Sciatic nerve (tissue), 2 donors: ENCODE data around the gene OCIAD1. TPM values are rescaled to one million over a fixed set of nuclear protein-coding genes. Genes with fewer than 3 reads are reported as not detected.
A peak's percentile ranks its signal among the peaks of the same experiment; 100 is the strongest.
"Not testable (repeated sequence)": the region's sequence is repeated elsewhere in the genome, so short reads cannot be mapped to it uniquely, and the experiment has no call there.

Experiments
- ATAC-seq: fragments of 200-7000 bp; cut with Tn5 transposase; one replicate; pipeline ENCODE4 v1.9.1; 2020; ENCODE audit warnings: mild to moderate bottlenecking, moderate library complexity
- DNase-seq: peaks from one replicate; pipeline ENCODE4 v3.0.0-alpha.2; 2020; ENCODE audit warnings: low spot score
- intact Hi-C: fragments of 100-400 bp; cut with DNase I; formaldehyde crosslinking; loops from one replicate; pipeline ENCODE4 v1.14.2; 2022
- total RNA-seq: library from RNA; stranded (reverse); fragmentation: NEBNext Ultra II Directional; extraction: Animal tissue kit (Norgen Biotek cat#: 25700); gene quantifications from one replicate; pipeline ENCODE4 v1.2.1, GENCODE V29; 2021
- donor health status: DM: no; HTN: no; CAD: no.
- donor health status: DM: no; HTN: no; CAD: no.

The OCIAD1 gene, protein sequence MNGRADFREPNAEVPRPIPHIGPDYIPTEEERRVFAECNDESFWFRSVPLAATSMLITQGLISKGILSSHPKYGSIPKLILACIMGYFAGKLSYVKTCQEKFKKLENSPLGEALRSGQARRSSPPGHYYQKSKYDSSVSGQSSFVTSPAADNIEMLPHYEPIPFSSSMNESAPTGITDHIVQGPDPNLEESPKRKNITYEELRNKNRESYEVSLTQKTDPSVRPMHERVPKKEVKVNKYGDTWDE
- 114 TPM for total RNA-seq

DNA sequence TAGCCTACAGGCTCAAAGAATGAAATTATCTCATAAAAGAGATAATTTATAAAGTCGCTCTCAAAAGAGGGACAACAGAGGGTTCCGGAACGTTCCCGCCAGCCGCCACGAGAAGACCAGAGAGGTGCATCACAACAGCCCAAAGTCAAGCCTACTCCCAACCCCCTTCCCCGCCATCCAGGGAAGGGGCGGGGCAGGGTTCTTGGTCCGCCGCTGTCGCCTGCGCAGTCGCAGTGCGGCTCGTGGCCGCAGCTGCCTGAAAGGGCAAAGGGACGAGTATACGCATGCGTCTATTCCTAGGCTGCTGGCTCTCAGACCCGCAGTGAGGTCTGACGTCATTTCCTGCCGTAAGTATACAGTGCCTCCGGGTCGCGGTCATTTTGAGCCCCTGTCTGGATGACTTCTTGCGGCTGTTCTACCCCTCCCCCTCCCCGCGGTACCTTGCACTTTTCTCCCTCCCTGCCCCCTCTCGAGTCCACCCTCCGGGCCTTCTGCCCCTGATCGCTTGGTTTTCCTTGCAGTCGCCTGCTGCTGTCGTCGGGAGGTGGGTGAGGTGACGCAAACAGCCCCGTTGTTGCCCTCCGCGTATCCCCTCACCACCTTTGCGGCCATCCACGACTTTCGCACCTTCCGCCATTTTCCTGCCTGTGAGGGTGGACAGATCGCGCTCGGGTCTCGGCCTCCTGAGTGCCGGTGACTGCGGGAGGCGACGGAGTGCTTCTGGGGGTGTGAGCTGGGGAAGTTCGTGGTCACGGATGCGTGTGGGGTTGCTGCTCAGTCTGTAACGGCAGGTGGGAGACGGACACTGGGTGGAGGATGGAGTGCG is at the start of gene OCIAD1:
Gene OCIAD1 (plus strand): TSS at position 383 of the 826 bp plus-strand sequence. CDS start 1,537 bp downstream, outside the sequence.
- DNase-seq (peak; percentile 96), ATAC-seq (peak; percentile 100)
- intact Hi-C loops: no loop called here

DNA sequence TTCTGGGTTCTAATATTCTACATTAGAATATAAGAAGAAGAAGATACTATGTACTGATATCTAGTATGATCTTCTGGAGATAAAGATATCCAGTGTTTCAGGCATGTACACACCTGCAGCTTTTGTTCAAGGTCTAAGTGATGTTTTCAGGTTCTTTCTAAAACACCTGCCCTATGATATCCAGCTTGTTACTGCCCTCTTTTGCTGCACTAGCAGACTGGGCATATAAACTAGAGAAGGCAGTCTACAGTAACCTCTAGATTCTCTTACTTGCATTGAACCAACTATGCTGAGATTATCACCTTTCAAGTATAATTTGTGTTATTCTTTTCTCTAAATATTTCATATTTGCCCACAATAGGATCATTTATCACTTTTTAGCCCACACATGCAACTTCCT is 48.9 kb upstream of the OCIAD1 start:
- no peak for ATAC-seq
- DNase-seq: no peak
- intact Hi-C loops: no loop called here

DNA sequence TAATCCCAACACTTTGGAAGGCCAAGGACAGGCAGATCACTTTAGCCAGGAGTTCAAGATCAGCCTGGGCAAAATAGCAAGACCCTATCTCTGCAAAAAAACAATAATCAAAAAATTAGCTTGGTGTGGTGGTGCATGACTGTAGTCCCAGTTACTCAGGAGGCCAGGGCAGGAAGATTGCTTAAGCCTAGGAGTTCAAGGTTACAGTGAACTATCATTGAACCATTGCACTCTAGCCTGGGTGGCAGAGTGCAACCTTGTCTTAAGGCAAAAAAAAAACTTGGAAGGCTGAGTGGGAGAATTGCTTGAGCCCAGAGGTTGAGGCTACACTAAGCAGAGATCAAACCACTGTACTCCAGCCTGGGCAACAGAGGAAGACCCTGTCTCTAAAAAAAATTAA is 45.6 kb upstream of the OCIAD1 start:
- intact Hi-C loops: no loop called here
- no peak for DNase-seq
- ATAC-seq: no peak

DNA sequence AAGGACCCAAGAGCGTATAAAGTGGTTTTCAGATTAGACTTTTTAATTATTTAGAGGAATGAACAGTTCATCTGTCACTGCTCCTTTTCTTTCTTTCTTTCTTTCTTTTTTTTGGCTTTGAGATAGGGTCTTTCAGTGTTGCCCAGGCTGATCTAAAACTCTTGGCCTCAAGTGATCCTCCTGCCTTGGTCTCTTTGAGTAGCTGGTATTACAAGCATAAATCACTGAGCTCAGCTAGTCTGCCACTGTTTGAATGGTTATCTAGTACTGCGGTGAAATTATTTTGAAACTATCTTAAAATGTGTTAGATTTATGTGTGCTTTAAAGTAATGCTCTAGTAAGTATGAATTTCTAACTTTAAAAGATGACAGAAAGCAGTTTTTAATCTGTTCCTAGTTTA is 44.3 kb upstream of the OCIAD1 start:
- intact Hi-C loops: no loop called here
- DNase-seq (no peak), ATAC-seq (no peak)

DNA sequence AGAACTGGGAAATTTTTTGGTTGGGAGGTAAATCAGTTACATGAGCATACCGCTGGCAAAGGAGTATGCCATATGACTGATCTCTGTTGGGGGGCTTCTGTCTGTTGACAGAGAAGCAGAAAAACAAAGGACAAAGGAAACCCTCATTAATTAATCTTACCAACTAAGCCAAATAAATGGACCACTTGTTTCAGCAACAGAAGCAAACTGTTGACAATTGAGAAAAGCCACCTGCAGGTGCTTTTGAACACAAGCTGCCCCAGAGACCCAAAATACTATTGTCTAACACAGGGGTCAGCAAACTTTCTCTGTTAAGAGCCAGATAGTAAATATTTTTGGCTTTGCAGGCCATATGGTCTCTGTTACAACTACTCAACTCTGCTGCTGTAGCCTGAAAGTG is 43.8 kb upstream of the OCIAD1 start:
- ATAC-seq: no peak
- intact Hi-C loops: no loop called here
- no peak for DNase-seq

DNA sequence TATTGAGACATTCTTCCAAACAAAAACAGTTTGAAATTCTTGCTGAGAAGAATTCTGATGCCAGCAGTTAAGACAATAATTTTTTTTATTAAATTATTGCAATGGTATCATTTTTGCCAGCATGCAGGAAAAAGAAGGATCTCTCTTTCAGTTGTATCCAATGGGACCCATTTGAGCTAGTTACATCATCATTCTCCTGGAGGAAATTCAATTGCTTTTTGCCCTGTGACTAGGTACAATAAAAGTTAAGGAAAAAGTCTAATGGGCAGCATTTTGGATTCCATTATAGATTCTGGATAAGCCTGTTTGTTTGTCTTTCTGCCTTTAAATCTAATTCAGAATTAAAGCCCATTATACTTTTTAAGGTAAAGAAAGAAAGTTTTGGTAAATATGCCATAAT is 40.3 kb upstream of the OCIAD1 start:
- DNase-seq (no peak), ATAC-seq (no peak)
- intact Hi-C loops: no loop called here

DNA sequence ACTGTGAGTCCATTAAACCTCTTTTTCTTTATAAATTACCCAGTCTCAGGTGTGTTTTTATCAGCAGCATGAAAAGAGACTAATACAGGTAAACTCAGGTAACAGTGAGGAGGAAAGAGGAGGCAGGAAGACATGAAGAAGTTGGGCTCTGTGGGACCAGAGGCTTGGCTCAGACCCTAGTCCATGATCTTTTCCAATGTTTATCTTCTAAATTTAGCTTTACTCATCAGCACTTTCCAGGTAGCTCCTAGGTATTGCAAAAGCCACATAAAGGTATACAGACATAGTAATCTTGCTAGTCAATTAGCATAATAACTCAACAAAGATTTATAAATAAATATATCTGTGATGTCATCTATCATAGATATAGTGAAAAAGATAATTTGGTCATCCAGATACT is 39.6 kb upstream of the OCIAD1 start:
- no peak for DNase-seq
- no peak for ATAC-seq
- intact Hi-C loops: no loop called here

DNA sequence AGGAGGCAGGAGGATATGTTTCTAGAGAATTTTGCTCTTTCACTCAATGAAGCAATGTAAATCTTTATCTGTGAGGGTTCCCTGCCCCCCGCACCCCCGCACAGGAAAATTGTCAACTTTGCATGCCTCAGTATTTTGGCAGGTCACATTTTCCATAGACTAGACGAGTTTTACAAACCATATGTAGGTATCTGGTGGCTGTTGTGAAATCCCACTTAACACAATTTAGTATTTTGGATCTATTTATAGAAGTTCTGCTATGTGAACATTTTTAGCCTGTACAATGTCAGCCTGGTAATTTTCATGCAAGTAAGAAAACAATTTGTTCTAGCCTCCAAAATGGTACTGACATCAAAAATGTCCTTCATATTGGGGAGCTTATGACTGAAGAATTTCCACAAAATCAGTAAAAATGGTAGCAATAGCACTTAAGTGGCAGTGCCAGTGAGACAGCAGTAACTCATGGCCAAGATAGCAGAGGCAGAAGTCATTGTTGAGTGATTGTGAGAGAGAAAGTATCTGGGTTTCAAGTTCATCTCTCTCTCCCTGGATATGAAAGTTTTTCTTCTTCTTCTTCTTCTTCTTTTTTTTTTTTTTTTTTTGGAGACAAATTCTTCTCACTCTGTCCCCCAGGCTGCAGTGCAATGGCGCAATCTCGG is 38.4 kb upstream of the OCIAD1 start:
- DNase-seq (no peak), ATAC-seq (no peak)
- intact Hi-C loops: no loop called here

DNA sequence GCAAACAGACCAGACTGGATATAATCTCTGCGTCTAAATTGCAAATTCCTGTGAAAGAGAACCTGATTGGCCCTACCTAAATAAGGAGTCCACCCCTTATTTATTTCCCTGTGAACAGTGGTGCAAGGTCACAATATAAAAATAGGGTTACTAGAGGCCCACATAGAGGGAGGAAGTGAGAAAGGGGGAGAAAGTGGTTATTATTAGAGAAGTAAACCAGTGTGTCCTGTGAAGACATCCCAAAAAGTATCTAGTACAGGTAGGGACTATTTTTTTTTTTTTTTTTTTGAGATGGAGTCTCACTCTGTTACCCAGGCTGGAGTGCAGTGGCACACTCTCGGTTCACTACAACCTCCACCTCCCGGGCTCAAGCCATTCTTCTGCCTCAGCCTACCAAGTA is 35.8 kb upstream of the OCIAD1 start:
- ATAC-seq (no peak), DNase-seq (no peak)
- intact Hi-C loops: no loop called here

DNA sequence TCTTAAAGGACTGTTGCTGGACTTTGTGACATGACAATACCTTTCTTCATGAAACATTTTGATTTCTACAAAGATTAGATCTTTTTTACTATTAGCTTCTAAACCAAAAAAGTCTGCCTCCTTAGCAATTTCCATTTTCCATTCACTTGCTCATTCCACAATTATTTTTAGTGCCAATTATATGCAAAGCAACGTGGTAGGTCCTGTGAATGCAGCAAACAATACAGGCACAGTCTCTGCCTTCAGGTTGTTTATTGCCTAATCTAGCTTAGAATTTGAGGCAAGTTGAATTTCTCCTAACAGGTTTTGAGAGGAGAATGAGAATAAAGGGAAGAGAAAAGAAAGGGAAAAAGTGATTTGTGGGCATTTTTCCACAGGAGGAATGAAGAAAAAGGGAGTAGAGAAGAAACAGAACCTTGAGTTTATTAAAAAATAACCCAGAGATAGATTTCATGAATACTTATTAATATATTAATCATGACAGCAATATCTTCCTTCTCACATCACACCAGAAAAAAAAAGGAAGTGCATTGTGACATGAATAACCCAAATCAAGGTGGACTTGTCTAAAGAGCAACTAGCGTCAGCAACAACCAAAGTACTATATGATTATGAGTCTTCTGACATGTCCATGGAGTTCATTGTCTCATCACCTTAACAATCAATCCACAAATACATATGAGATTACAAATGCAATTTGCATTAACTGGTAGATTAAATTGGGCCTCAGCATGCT is 34.5 kb upstream of the OCIAD1 start:
- ATAC-seq (no peak), DNase-seq (no peak)
- intact Hi-C loops: no loop called here

DNA sequence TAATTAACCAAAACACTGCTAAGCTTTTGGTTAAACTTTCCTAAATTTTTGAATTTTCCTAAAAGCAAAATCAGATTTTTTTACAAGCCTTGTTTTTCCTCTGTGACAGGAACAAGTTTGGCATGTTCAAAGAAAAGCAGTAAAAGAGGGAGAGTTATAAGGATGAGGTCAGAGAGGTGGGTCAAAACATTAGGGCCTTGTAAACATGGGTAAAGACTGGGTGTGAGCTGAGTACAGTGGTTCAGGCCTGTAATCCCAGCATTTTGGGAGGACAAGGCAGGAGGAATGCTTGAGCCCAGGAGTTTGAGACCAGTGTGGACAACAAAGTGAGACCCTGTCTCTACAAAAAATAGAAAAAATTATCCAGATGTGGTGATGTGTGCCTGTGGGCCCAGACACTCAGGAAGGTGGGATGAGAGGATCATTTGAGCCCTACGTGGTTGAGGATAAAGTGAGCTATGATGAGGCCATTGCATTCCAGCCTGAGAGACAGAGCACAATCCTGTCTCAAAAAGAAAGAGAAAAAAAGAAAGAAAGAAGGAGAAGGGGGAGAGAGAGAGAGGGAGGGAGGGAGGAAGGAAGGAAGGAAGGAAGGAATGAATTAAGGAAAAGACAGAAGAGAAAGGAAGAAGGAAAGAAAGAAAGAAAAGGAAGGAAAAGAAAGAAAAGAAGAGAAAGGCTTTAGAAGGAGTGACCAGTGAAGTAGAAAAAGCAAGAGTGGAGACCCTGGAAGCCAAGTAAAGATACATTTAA is 33.8 kb upstream of the OCIAD1 start:
- no peak for DNase-seq
- ATAC-seq: no peak
- intact Hi-C loops: no loop called here

DNA sequence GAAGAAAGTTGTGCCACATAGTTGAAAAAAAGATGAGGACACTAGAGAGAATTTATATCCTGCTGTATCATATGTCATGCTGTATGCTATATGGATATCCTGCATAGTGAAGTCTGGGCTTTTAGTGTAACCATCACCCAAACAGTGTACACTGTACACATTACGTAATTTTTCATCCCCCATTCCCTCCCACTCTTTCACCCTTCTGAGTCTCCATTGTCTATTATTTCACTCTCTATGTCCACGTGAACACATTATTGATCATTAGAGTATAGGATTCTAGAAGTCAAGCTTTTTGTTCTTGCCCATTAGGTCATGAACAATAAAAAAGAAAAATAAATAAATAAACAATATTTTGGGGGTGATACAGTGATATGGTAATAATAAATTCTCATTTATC is 32.8 kb upstream of the OCIAD1 start:
- intact Hi-C loops: no loop called here
- no peak for ATAC-seq

DNA sequence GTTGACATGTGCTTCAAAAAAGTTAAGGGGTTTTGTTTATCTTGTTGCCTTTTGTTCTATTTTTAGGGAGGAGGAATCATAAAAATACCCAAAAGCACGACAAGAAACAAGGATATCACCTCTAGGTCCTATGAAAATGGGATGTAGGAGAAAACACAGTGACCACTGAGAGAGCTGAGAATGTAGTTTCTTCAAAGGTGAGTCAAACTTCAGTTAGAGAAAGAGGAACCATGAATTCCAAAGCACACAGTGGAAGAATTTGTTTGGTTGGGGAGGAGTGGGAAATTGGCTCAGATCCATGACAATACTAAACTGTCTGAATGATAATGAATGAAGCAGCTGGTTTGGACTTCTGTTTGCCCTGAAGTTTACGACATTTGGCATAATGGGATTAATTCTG is 31.7 kb upstream of the OCIAD1 start:
- DNase-seq (no peak), ATAC-seq (no peak)
- intact Hi-C loops: no loop called here

More for the DNA sequence above, 32.8 kb upstream of the OCIAD1 start:
- DNase-seq: no peak

DNA sequence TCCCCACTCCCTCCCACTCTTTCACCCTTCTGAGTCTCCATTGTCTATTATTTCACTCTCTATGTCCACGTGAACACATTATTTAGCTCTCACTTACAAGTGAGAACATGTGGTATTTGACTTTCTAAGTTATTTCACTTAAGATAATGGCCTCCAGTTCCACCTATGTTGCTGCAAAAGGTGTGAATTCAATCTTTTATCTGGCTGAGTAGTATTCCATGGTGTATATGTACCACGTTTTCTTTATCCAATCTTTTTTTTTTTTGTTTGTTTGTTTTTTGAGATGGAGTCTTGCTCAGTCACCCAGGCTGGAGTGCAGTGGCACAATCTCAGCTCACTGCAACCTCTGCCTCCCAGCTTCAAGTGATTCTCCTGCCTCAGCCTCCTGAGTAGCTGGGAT is 30.7 kb upstream of the OCIAD1 start:
- DNase-seq, intact Hi-C loops, ATAC-seq: not testable (repeated sequence)

DNA sequence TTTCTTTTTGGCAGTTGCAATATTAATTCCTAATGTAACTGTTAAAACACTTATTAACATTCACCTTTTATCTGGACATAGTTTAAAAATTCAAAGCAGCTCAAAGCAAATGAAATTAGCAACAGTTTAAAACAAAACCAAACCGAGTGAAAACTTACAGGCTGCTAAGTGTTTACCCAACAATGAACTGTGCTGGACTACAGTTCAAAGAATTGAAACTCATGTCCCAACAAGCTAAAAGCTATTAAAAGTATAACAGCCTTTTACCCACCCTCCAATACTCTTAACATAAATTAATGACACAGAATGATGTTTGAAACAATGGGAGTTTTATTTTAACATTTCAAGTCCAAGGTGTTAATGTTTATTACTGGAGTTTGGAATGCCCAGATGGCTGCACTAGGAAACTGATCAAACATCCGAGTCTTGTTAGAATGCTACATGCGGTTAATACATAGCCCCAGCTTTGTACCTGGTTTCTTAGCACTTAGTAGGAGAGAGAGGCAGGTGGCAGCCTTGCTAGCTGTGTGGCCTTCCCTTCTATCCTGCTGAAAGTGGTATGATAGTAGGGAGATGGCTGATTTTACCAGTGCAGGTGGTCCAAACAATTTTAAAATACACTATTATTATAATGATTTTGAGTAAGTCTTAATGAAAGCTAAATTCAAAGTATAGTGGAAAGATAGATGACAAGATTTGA is 29.7 kb upstream of the OCIAD1 start:
- DNase-seq (no peak), ATAC-seq (no peak)
- intact Hi-C loops: no loop called here

DNA sequence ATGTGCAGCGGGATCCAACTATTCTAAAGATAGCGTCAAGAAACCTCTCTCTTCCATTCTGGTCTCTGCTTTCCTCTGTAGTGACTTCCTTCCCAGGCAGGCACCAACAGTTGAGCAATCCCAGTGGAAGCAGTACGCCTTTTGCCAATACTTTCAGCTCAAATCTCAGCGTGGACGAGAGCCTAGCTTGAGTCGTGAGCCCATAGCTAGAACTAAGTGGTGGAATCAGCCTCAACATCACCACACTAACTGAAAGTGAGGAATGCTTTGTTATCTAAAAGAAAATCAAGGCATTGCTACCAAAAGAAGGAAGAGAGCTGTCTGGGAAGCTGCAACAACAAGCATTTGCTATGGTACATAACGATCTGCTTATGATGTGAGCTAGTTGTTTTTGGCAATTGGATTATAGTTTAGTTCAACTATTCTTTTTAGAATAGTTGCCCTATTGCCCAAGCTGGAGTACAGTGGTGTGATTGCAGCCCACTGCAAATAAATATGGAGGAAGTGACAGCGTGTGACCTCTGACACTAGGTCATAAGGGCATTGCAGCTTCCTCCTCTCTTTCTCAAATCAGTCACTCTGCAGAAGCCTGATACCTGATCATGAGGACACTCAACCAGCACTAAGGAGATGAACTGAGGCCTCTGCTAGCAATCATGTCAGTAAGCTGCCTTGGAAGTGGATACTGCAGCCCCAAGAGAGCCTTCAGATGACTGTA is 26.1 kb upstream of the OCIAD1 start:
- intact Hi-C loops: no loop called here
- ATAC-seq (no peak), DNase-seq (no peak)

DNA sequence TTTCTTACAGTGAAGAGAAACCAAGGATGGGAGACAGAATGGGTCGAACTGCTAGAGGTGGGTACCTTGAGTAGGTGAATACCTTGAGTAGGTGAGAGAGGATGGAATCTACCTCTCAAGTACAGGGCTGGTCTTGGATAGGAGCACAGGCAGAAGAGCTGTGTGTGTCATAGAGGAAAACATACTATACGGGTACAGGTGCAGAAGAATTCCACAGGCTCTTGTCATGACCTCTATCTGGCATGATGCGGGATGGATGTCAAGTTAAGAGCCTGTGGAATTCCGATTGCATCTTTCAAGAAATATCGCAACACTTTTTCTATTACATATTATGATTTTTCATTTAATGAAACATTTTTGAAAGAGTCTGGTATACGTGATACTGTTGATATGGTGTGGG is 18.0 kb upstream of the OCIAD1 start:
- ATAC-seq (no peak), DNase-seq (no peak)
- intact Hi-C loops: no loop called here

DNA sequence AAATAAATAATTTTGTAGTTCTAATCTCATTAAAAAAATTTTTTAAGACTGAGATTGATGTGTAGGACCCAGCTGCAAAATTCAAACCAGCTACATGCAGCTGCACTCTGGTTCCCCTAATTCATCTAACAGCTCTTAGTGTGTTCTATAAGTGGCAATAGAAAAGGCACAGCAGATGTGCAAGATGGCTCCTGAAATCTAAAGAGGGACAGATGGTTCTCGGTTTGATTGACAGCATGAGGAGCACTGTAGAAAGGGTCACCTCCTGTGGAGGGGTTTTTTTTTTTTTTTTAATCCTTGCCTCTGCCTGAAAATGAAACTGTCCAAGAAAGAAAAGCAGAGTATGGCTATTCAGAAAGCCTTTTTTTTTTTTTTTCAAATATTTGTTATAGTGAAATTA is 16.9 kb upstream of the OCIAD1 start:
- ATAC-seq (no peak), DNase-seq (no peak)
- intact Hi-C loops: no loop called here
